Tibial artery (tissue), 4 donors: Measurements from ENCODE around the gene ISYNA1.

Source experiments
- DNase-seq, 2 donors: peaks; one replicate each; pipeline ENCODE4 v3.0.0-alpha.2; 2019
- H3K27ac ChIP-seq, 2 donors: fragments of 200-600 bp; sonication (generic) in 1 of 2; 1 replicate in 1 of 2; 2 replicates in 1 of 2; pipeline ENCODE4 v1.5.1; 2018 to 2019; ENCODE audit warnings: mild to moderate bottlenecking in 1 of 2
- H3K27me3 ChIP-seq, 2 donors: fragments of 200-600 bp; sonication (generic) in 1 of 2; one replicate each; pipeline versions ENCODE4 v1.5.1 to v1.6.0; 2016 to 2019
- H3K36me3 ChIP-seq, 3 donors: fragments of 200-600 bp; sonication (generic) in 2 of 3; one replicate each; pipeline ENCODE4 v1.5.1; 2016 to 2019; ENCODE audit warnings: mild to moderate bottlenecking in 2 of 3
- H3K4me1 ChIP-seq, 4 donors: fragments of 200-600 bp; sonication (generic) in 2 of 4; 1 replicate in 3 of 4; 2 replicates in 1 of 4; pipeline ENCODE4 v1.5.1; 2016 to 2019
- H3K4me3 ChIP-seq, 2 donors: fragments of 200-600 bp; sonication (generic) in 1 of 2; 1 replicate in 1 of 2; 2 replicates in 1 of 2; pipeline ENCODE4 v1.5.1; 2018 to 2019; ENCODE audit warnings: mild to moderate bottlenecking in 2 of 2
- H3K9me3 ChIP-seq, 3 donors: fragments of 200-600 bp; sonication (generic) in 1 of 3; one replicate each; pipeline ENCODE4 v1.5.1; 2016 to 2019
- intact Hi-C: fragments of 100-400 bp; cut with DNase I; formaldehyde crosslinking; loops from one replicate; pipeline ENCODE4 v1.15.0; 2023; ENCODE audit warnings: low total_unique reads
- TF ChIP-seq, protein P1 (sequence below), 2 experiments: fragments of 200-600 bp in 1 of 2; fragments of 450-650 bp in 1 of 2; IDR thresholded peaks; one replicate each; pipeline ENCODE4 v1.5.1; 2017 to 2019; ENCODE audit warnings: antibody characterized with exemption in 2 of 2, mild to moderate bottlenecking in 1 of 2, moderate library complexity in 1 of 2

ISYNA1 gene

DNA sequence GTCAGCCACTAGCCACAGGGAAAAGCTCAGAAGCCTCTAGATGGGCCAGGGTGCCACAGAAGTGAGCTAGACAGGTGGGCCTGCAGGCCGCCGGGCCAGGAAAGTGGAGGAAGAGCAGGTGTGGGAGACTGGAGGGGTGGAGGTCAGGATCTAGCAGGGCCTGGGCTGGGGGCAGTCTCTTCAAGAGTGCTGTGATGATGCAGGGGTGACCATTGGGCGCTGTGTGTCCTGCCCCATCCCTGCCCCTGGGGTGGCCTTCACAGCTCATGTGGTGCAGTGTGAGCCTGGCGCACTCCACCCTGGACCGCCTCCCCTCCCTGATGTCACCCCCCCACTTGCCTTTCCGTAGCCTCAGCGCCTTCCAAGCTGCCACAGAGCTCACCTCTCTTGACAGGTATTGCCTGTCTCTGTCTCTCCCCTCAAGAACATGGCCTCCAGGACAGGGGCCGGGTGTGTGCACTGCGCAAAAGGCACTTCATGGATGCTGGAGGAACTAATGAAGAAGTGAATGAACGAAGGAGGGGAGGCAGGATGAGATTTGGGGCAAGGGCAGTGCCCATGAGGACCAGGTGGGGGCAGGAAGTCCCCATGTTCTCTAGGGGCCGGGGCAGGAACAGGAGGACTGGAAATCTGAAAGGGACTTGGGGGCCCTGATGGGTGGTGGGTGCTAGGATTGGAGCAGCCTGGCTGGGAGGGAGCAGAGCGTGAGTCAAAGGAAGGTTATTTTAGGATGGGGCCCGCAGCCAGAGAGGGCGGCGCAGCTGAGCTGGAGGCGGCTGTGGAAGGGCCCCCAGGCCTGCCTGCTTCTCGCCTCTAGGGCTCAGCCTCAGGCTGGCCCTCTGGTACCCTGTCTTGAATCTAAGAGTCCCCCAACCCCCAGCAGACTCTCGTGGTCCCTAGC, 12.2 kb downstream of the ISYNA1 start:
- H3K4me1 ChIP-seq, result peaks cover 2 to 58% (median 46%) of the 10 kb centered on the region in 4 donors

DNA sequence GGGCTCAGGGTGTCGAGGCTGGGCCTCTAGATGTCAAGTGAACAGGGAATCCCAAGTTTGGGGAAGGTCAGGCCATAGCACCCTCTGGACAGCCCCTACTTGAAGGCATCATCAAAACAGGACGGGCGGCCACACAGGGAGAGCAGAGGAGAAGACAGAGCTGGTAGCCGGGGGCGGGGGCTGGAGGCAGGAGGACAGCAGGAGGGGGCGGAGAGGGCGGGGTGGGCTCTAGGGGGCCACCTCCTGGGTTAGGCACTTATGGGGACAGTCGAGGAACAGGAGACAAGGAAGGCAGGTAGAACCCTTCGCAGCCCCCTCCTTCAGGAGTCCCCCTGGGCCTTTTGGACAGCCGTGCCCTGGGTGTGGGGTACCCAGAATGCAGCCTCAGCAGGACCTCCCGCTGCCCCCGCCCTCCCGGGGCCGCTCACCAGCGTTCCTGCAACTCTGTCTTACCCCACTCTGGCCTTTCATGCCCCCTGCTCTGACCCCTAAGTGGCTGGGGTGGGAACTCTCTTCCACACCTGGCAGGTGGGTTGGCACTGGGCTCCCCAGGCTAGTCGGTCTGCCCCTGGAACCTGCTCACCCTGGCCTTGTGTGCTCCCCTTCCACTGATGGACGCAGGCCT, 12.9 kb downstream of the ISYNA1 start:
- Histone ChIP-seq H3K4me3 (no peak overlapping the region), H3K36me3 (peaks cover 0 to 12% (median 0%) of the 10 kb centered on the region in 3 donors), H3K27me3 (no peaks in the 10 kb centered on the region), H3K9me3 (no peaks in the 10 kb centered on the region), H3K4me1 (peaks cover 3 to 66% (median 49%) of the 10 kb centered on the region in 4 donors), H3K27ac (peak overlapping the region; percentile 59 to 82)
- intact Hi-C loops, result no loop called here
- TF ChIP-seq, protein P1, sequence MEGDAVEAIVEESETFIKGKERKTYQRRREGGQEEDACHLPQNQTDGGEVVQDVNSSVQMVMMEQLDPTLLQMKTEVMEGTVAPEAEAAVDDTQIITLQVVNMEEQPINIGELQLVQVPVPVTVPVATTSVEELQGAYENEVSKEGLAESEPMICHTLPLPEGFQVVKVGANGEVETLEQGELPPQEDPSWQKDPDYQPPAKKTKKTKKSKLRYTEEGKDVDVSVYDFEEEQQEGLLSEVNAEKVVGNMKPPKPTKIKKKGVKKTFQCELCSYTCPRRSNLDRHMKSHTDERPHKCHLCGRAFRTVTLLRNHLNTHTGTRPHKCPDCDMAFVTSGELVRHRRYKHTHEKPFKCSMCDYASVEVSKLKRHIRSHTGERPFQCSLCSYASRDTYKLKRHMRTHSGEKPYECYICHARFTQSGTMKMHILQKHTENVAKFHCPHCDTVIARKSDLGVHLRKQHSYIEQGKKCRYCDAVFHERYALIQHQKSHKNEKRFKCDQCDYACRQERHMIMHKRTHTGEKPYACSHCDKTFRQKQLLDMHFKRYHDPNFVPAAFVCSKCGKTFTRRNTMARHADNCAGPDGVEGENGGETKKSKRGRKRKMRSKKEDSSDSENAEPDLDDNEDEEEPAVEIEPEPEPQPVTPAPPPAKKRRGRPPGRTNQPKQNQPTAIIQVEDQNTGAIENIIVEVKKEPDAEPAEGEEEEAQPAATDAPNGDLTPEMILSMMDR (IDR thresholded peaks at IDR 0.05), result no peak
- no peak for DNase-seq

More for the DNA sequence above, 12.2 kb downstream of the ISYNA1 start:
- peaks cover 0 to under 1% of the 10 kb centered on the region in 2 donors for H3K27me3 ChIP-seq
- intact Hi-C loops, result no loop called here
- peak overlapping the region; percentile 59 to 82 for H3K27ac ChIP-seq
- H3K4me3 ChIP-seq, result no peak overlapping the region
- H3K36me3 ChIP-seq, result peaks cover 0 to 12% (median 0%) of the 10 kb centered on the region in 3 donors
- TF ChIP-seq, protein P1 (IDR thresholded peaks at IDR 0.05), result peak; percentile 19 to 24
- DNase-seq, result peak; percentile 70 to 89
- H3K9me3 ChIP-seq, result no peaks in the 10 kb centered on the region

DNA sequence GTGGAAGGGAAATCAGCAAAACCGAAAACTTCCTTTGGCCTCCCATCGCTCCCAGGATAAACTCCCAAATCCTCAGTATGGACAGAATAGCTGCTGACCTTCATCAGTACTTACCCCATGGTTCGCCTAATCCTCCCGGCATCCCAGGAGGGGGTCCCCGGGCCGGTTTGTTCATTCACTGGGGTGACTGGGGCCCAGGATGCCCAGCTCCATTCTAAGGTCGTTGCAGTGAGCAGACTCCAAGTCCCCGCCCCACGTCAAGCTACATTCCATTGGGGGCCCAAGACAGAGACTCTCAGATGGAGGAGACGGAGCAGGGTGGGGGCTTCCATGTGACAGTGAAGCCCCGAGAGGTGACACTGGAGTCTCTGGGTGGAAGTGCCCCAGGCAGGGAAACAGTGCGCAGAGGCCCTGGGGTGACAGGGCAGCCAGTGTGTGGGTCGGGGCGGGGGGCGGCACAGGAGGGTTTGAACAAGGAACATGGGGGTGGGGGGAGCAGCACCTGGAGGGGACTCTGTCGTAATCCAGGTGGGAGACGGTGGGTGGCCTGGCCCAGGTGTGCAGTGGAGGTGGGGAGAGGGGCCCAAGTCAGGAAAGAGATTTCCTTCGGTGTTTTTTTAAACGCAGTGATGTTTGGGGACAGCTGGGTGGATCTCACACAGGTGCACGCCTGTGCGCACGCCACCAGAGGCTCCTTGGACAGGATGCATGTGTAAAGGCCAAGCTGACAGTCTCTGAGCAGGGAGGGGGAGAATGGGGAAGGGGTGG, 13.6 kb downstream of the ISYNA1 start:
- Histone ChIP-seq H3K4me3 (no peak overlapping the region), H3K4me1 (peaks cover 3 to 64% (median 46%) of the 10 kb centered on the region in 4 donors), H3K27me3 (no peaks in the 10 kb centered on the region), H3K9me3 (no peaks in the 10 kb centered on the region), H3K36me3 (peaks cover 0 to 12% (median 0%) of the 10 kb centered on the region in 3 donors), H3K27ac (peak overlapping the region in 1 of 2 donors; percentile 50)
- TF ChIP-seq, protein P1 (IDR thresholded peaks at IDR 0.05), result no peak
- DNase-seq, result no peak
- intact Hi-C loops, result no loop called here

DNA sequence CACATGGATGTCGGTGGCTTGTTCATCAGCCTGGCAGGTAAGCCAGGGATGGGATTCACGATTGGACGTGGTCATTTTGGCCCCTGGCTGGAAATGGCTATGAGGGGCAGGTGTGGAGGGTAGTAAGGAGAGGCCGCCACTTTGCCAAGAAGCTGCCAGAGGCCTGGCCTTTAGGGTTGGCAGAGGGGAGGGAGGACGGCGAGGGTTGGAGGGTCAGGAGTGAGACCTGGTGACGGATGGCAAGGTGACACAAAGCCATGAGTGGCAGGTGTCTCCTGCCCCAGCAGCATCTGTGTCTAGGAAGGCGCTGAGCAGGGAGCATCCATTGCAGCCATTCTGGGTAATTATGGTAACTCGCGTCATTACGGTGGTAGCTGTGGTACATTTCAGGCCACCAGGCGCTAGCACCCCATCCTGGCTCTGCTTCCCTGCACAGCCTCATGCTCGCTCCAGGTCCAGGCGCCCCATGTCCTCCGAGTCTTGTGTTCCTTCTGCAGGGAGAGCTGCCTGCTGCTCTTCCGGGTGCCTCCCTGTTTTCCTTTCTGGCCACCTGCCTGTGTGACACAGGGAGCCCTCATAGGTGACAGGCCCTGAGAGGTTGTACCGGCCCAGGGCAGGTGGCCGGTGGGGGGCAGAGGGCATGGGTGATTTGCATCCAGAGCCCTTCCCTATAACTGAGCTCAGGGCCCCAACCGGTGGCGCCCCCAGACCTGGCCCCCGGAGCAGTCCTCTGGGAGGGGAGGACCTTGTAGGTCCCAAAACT, 14.5 kb downstream of the ISYNA1 start:
- intact Hi-C loops, result no loop called here
- TF ChIP-seq, protein P1 (IDR thresholded peaks at IDR 0.05), result no peak
- peaks cover 0 to 9% (median 0%) of the 10 kb centered on the region in 3 donors for H3K36me3 ChIP-seq
- no peak overlapping the region for H3K4me3 ChIP-seq
- H3K27ac ChIP-seq, result peak overlapping the region in 1 of 2 donors; percentile 50
- H3K27me3 ChIP-seq, result no peaks in the 10 kb centered on the region
- peaks cover 3 to 61% (median 44%) of the 10 kb centered on the region in 4 donors for H3K4me1 ChIP-seq
- DNase-seq, result no peak
- no peaks in the 10 kb centered on the region for H3K9me3 ChIP-seq
